Gastrocnemius medialis (tissue), 4 donors: ENCODE results near the gene CEBPZ. TPM values are rescaled to one million over a fixed set of nuclear protein-coding genes. Genes with fewer than 3 reads are reported as not detected.
"Not testable (repeated sequence)": the region's sequence is repeated elsewhere in the genome, so short reads cannot be mapped to it uniquely, and the experiment has no call there.

Experiments used
- ATAC-seq, 2 donors: fragments of 150-250 bp; one replicate each; pipeline ENCODE4 v1.9.1; 2016
- DNase-seq, 2 donors: peaks; one replicate each; pipeline ENCODE4 v3.0.0-alpha.2; 2019
- H3K27ac ChIP-seq, 4 donors: fragments of 200-600 bp; sonication (generic); 1 replicate in 1 of 4; 2 replicates in 3 of 4; pipeline ENCODE4 v1.5.1; 2016 to 2018; ENCODE audit warnings: mild to moderate bottlenecking in 2 of 4, moderate library complexity in 1 of 4
- H3K27me3 ChIP-seq, 3 donors: fragments of 200-600 bp; sonication (generic) in 2 of 3; 1 replicate in 1 of 3; 2 replicates in 2 of 3; pipeline versions ENCODE4 v1.5.1 to v1.6.0; 2016 to 2019; ENCODE audit warnings: mild to moderate bottlenecking in 1 of 3, moderate library complexity in 1 of 3
- H3K36me3 ChIP-seq, 2 donors: fragments of 200-600 bp; sonication (generic) in 1 of 2; one replicate each; pipeline ENCODE4 v1.5.1; 2017 to 2018
- H3K4me1 ChIP-seq, 2 donors: fragments of 200-600 bp; sonication (generic) in 1 of 2; one replicate each; pipeline ENCODE4 v1.5.1; 2016 to 2017; ENCODE audit warnings: mild to moderate bottlenecking in 2 of 2
- H3K4me3 ChIP-seq, 4 donors: fragments of 200-600 bp; sonication (generic) in 3 of 4; 1 replicate in 1 of 4; 2 replicates in 3 of 4; pipeline ENCODE4 v1.5.1; 2016 to 2019; ENCODE audit warnings: mild to moderate bottlenecking in 2 of 4
- H3K9me3 ChIP-seq, 3 donors: fragments of 200-600 bp; sonication (generic) in 2 of 3; 1 replicate in 1 of 3; 2 replicates in 2 of 3; pipeline ENCODE4 v1.5.1; 2016 to 2019
- CTCF ChIP-seq, 5 experiments: fragments of 450-650 bp in 3 of 5; fragments of 200-600 bp in 2 of 5; sonication (generic) in 2 of 5; IDR thresholded peaks in 4 of 5; conservative IDR thresholded peaks in 1 of 5; 1 replicate in 4 of 5; 2 replicates in 1 of 5; pipeline ENCODE4 v1.5.1; 2016 to 2019; ENCODE audit warnings: antibody characterized with exemption in 5 of 5, mild to moderate bottlenecking in 3 of 5, moderate library complexity in 3 of 5
- POLR2A ChIP-seq, 2 donors: fragments of 450-650 bp; IDR thresholded peaks; one replicate each; pipeline ENCODE4 v1.6.1; 2017; ENCODE audit warnings: antibody characterized with exemption in 2 of 2, mild to moderate bottlenecking in 2 of 2, moderate library complexity in 2 of 2
- in situ Hi-C, 4 donors: fragments of 200-750 bp; cut with MboI; loops; one replicate each; pipeline versions ENCODE4 v1.15.0 to v1.8.0; 2017; ENCODE audit warnings: low sequenced_read_pairs in 4 of 4
- intact Hi-C: fragments of 100-400 bp; cut with DNase I; formaldehyde crosslinking; loops from one replicate; pipeline ENCODE4 v1.15.1; 2023; ENCODE audit warnings: low total_unique reads
- total RNA-seq, 4 donors: library from RNA; depleted of rRNA; stranded (reverse); fragments of >200 nt; gene quantifications; one replicate each; pipeline versions ENCODE4 v1.1.0 to v1.2.3, GENCODE V29; 2016

The CEBPZ gene
- total RNA-seq, 4 donors from 2014 or later = 43.2 to 75.0 (median 51.9) TPM

GRCh38 chr2:37226863-37227262 is 4.5 kb downstream of the CEBPZ start:
- TF ChIP-seq CTCF (IDR thresholded peaks at IDR 0.05 in 4 of 5, conservative IDR thresholded peaks at IDR 0.05 in 1 of 5) (no peak), POLR2A (IDR thresholded peaks at IDR 0.05) (no peak)
- no peak for DNase-seq
- intact Hi-C loops = no loop called here
- H3K4me1 ChIP-seq = peaks cover 16 to 24% of the 10 kb centered on the region in 2 donors
- H3K36me3 ChIP-seq = peaks cover 0 to 41% of the 10 kb centered on the region in 2 donors
- H3K27me3 ChIP-seq = no peaks in the 10 kb centered on the region
- no peak overlapping the region for H3K27ac ChIP-seq
- no peaks in the 10 kb centered on the region for H3K9me3 ChIP-seq
- ATAC-seq = no peak
- no peak overlapping the region for H3K4me3 ChIP-seq
- in situ Hi-C loops = no loop called here

- H3K4me3 ChIP-seq, H3K27ac ChIP-seq, H3K27me3 ChIP-seq, H3K9me3 ChIP-seq, in situ Hi-C loops, DNase-seq, ATAC-seq, intact Hi-C loops: not testable (repeated sequence)
- Histone ChIP-seq H3K4me1 (peaks cover 11 to 20% of the 10 kb centered on the region in 2 donors), H3K36me3 (peaks cover 2 to 56% of the 10 kb centered on the region in 2 donors)
Observed at GRCh38 chr2:37225129-37225528, 6.3 kb downstream of the CEBPZ start.

- DNase-seq (no peak), ATAC-seq (no peak)
- intact Hi-C loops (no loop called here), in situ Hi-C loops (no loop called here)
- TF ChIP-seq CTCF (IDR thresholded peaks at IDR 0.05 in 4 of 5, conservative IDR thresholded peaks at IDR 0.05 in 1 of 5) (no peak), POLR2A (IDR thresholded peaks at IDR 0.05) (no peak)
- Histone ChIP-seq H3K27me3 (no peaks in the 10 kb centered on the region), H3K27ac (no peak overlapping the region), H3K4me1 (peaks cover under 1 to 9% of the 10 kb centered on the region in 2 donors), H3K4me3 (no peak overlapping the region), H3K9me3 (no peaks in the 10 kb centered on the region), H3K36me3 (peaks cover 2 to 67% of the 10 kb centered on the region in 2 donors)
Observed at GRCh38 chr2:37224063-37224462, 7.3 kb downstream of the CEBPZ start.

GRCh38 chr2:37223131-37223530 is 8.3 kb downstream of the CEBPZ start:
- H3K27ac ChIP-seq = no peak overlapping the region
- H3K4me3 ChIP-seq = no peak overlapping the region
- DNase-seq (no peak), ATAC-seq (no peak)
- no peak for TF ChIP-seq CTCF (IDR thresholded peaks at IDR 0.05 in 4 of 5, conservative IDR thresholded peaks at IDR 0.05 in 1 of 5)
- no peak for TF ChIP-seq POLR2A (IDR thresholded peaks at IDR 0.05)
- H3K27me3 ChIP-seq = no peaks in the 10 kb centered on the region
- H3K36me3 ChIP-seq = peaks cover 2 to 68% of the 10 kb centered on the region in 2 donors
- in situ Hi-C loops = no loop called here
- H3K9me3 ChIP-seq = no peaks in the 10 kb centered on the region
- intact Hi-C loops = no loop called here
- peaks cover 0 to 5% of the 10 kb centered on the region in 2 donors for H3K4me1 ChIP-seq

GRCh38 chr2:37219046-37219445 is 12.3 kb downstream of the CEBPZ start:
- no peaks in the 10 kb centered on the region for H3K27me3 ChIP-seq
- H3K27ac ChIP-seq = no peak overlapping the region
- H3K9me3 ChIP-seq = no peaks in the 10 kb centered on the region
- peaks cover 0 to 2% of the 10 kb centered on the region in 2 donors for H3K4me1 ChIP-seq
- no peak overlapping the region for H3K4me3 ChIP-seq
- ATAC-seq = no peak
- DNase-seq = no peak
- TF ChIP-seq CTCF (IDR thresholded peaks at IDR 0.05 in 4 of 5, conservative IDR thresholded peaks at IDR 0.05 in 1 of 5) (no peak), POLR2A (IDR thresholded peaks at IDR 0.05) (no peak)
- intact Hi-C loops = no loop called here
- in situ Hi-C loops = no loop called here
- H3K36me3 ChIP-seq = peaks cover 2 to 82% of the 10 kb centered on the region in 2 donors
